Body of pancreas (tissue), 4 donors: Measurements from ENCODE around the gene LRRC8C.

ENCODE experiments used
- POLR2A ChIP-seq, 3 donors: fragments of 450-650 bp; IDR thresholded peaks; one replicate each; pipeline ENCODE4 v1.6.1; 2016; ENCODE audit warnings: antibody characterized with exemption in 3 of 3, mild to moderate bottlenecking in 2 of 3
- TF ChIP-seq, protein P1 (sequence below), 7 experiments: fragments of 450-650 bp in 4 of 7; fragments of 200-600 bp in 3 of 7; sonication (generic) in 3 of 7; IDR thresholded peaks; one replicate each; pipeline ENCODE4 v1.5.1; 2016 to 2019; ENCODE audit warnings: antibody characterized with exemption in 7 of 7

DNA sequence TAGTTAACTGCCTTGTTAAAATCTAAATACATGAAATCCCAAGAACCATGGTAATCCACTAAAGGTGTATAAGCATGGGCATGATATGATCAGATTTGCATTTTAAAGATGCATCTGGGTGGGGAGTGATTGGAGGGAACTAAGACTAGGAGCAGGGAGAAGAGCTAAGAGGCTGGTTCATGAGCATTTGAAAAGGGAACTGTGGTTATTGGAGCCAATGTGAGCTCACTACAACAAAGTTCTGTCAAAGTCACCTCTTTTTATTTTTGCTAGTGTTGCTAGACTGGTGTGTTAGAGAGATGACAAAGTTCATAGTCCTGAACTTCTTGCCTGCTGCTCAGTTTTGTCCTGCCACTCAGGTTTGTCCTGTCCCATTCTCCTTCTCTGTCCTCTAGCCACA, 120.8 kb downstream of the LRRC8C start:
- TF ChIP-seq, protein P1, sequence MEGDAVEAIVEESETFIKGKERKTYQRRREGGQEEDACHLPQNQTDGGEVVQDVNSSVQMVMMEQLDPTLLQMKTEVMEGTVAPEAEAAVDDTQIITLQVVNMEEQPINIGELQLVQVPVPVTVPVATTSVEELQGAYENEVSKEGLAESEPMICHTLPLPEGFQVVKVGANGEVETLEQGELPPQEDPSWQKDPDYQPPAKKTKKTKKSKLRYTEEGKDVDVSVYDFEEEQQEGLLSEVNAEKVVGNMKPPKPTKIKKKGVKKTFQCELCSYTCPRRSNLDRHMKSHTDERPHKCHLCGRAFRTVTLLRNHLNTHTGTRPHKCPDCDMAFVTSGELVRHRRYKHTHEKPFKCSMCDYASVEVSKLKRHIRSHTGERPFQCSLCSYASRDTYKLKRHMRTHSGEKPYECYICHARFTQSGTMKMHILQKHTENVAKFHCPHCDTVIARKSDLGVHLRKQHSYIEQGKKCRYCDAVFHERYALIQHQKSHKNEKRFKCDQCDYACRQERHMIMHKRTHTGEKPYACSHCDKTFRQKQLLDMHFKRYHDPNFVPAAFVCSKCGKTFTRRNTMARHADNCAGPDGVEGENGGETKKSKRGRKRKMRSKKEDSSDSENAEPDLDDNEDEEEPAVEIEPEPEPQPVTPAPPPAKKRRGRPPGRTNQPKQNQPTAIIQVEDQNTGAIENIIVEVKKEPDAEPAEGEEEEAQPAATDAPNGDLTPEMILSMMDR (IDR thresholded peaks at IDR 0.05) = no peak
- TF ChIP-seq POLR2A (IDR thresholded peaks at IDR 0.05) = no peak
